Brain microvascular endothelial cell (primary cell): ENCODE measurements around the gene TDRD12.
"Not testable (repeated sequence)": the region's sequence is repeated elsewhere in the genome, so short reads cannot be mapped to it uniquely, and the experiment has no call there.

Experiments used
- DNase-seq: peaks from one replicate; pipeline ENCODE4 v3.0.0-alpha.2; 2020
- H3K27ac ChIP-seq: fragments of 250-450 bp; sonication (Bioruptor Pico); 2 replicates; pipeline ENCODE4 v1.5.1; 2020; ENCODE audit warnings: mild to moderate bottlenecking, moderate library complexity
- H3K27me3 ChIP-seq: fragments of 250-450 bp; sonication (Bioruptor Pico); replicated peaks from 2 replicates; pipeline ENCODE4 v1.5.1; 2020; ENCODE audit warnings: mild to moderate bottlenecking
- H3K36me3 ChIP-seq: fragments of 250-450 bp; sonication (Bioruptor Pico); replicated peaks from 2 replicates; pipeline ENCODE4 v1.5.1; 2020; ENCODE audit warnings: mild to moderate bottlenecking
- H3K4me3 ChIP-seq: 2 replicates; pipeline ENCODE4 v1.5.1; 2011; ENCODE audit warnings: low read depth, mild to moderate bottlenecking, control low read depth, low read length, moderate library complexity
- in situ Hi-C: cut with HindIII; loops from 2 replicates; pipeline ENCODE4 v1.10.0; 2017; ENCODE audit warnings: low sequenced_read_pairs, low pct_ligation_motif_present
- TF ChIP-seq, protein P1 (sequence below): IDR thresholded peaks from 2 replicates; pipeline ENCODE4 v1.5.1; 2011; ENCODE audit warnings: low read depth, mild to moderate bottlenecking, moderate library complexity, low read length, control low read depth, inconsistent platforms; ENCODE audit errors: missing control alignments

TDRD12 gene

GRCh38 chr19:32828643-32829344 lies 109.2 kb downstream of the TDRD12 start:
- in situ Hi-C loops = no loop called here
- Histone ChIP-seq H3K27me3 (no peaks in the 10 kb centered on the region), H3K4me3 (no peak overlapping the region), H3K27ac (no peak overlapping the region), H3K36me3 (no peaks in the 10 kb centered on the region)
- TF ChIP-seq, protein P1, sequence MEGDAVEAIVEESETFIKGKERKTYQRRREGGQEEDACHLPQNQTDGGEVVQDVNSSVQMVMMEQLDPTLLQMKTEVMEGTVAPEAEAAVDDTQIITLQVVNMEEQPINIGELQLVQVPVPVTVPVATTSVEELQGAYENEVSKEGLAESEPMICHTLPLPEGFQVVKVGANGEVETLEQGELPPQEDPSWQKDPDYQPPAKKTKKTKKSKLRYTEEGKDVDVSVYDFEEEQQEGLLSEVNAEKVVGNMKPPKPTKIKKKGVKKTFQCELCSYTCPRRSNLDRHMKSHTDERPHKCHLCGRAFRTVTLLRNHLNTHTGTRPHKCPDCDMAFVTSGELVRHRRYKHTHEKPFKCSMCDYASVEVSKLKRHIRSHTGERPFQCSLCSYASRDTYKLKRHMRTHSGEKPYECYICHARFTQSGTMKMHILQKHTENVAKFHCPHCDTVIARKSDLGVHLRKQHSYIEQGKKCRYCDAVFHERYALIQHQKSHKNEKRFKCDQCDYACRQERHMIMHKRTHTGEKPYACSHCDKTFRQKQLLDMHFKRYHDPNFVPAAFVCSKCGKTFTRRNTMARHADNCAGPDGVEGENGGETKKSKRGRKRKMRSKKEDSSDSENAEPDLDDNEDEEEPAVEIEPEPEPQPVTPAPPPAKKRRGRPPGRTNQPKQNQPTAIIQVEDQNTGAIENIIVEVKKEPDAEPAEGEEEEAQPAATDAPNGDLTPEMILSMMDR = no peak
- no peak for DNase-seq

DNA sequence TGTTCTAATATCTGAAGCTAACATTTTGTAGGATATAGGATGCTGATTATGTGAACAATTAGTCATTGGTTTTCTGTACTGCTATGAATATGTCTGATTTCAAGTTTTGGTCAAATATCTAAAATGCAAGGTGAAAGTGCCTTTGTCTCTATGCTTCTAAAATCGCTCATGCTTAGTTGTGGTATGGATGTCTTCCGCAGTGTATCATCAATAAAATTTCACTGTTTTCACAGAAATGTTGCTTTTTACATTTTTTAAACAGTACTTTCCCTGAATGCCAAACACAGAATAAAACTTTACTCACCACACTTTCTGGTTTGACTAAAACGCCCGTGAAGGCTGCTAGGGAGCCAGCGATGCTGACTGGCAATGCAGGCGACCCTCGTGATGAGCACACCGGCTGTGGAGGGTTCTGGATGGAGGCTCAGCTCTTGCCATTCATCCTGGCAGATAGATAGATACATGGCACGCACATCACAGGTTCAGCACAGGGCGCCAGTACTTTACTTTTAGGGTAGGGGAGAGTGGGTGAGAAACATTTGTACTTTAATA lies 109.9 kb downstream of the TDRD12 start:
- TF ChIP-seq, protein P1 = no peak
- H3K27ac ChIP-seq = no peak overlapping the region
- H3K4me3 ChIP-seq = no peak overlapping the region
- H3K27me3 ChIP-seq = no peaks in the 10 kb centered on the region
- no peaks in the 10 kb centered on the region for H3K36me3 ChIP-seq
- no peak for DNase-seq
- in situ Hi-C loops = no loop called here

GRCh38 chr19:32830231-32831014 lies 110.9 kb downstream of the TDRD12 start:
- TF ChIP-seq, protein P1 = no peak

GRCh38 chr19:32831611-32832010 lies 112.0 kb downstream of the TDRD12 start:
- no peak overlapping the region for H3K27ac ChIP-seq
- in situ Hi-C loops = no loop called here
- no peaks in the 10 kb centered on the region for H3K27me3 ChIP-seq
- DNase-seq = no peak
- no peaks in the 10 kb centered on the region for H3K36me3 ChIP-seq
- no peak overlapping the region for H3K4me3 ChIP-seq
- TF ChIP-seq, protein P1 = no peak

More at GRCh38 chr19:32830231-32831014, 110.9 kb downstream of the TDRD12 start:
- in situ Hi-C loops = no loop called here
- H3K36me3 ChIP-seq = no peaks in the 10 kb centered on the region
- no peak overlapping the region for H3K27ac ChIP-seq
- no peaks in the 10 kb centered on the region for H3K27me3 ChIP-seq
- DNase-seq = peak; percentile 62
- H3K4me3 ChIP-seq = no peak overlapping the region

- H3K27me3 ChIP-seq, H3K4me3 ChIP-seq, H3K36me3 ChIP-seq, H3K27ac ChIP-seq, in situ Hi-C loops, DNase-seq: not testable (repeated sequence)
Measured at GRCh38 chr19:32832094-32832493, 112.5 kb downstream of the TDRD12 start.

DNA sequence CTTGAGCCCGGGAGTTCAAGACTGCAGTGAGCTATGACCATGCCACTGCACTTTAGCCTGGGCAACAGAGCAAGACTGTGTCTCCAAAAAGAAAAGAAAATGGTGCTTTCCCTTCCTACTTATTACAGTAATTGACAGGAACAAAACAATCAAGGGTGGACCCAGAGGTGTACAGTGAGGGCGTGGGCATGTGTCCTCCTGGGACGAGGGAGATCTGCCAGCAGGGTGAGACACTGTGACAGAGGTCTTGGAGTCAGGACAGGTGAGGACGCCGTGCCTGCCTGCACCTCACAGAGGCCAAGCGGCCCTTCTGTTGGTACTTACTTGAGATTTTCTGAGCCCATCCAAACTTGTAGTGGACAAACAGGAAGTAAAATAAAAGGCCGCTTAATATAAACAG lies 113.3 kb downstream of the TDRD12 start:
- H3K27ac ChIP-seq, H3K27me3 ChIP-seq, in situ Hi-C loops, DNase-seq, H3K4me3 ChIP-seq, H3K36me3 ChIP-seq: not testable (repeated sequence)

GRCh38 chr19:32833388-32833787 lies 113.8 kb downstream of the TDRD12 start:
- H3K27ac ChIP-seq, H3K4me3 ChIP-seq, H3K36me3 ChIP-seq, in situ Hi-C loops, DNase-seq, H3K27me3 ChIP-seq: not testable (repeated sequence)
